ENCODE data around the gene SNRNP70.
"Not testable (repeated sequence)": the region's sequence is repeated elsewhere in the genome, so short reads cannot be mapped to it uniquely, and the experiment has no call there.

Gene SNRNP70, protein sequence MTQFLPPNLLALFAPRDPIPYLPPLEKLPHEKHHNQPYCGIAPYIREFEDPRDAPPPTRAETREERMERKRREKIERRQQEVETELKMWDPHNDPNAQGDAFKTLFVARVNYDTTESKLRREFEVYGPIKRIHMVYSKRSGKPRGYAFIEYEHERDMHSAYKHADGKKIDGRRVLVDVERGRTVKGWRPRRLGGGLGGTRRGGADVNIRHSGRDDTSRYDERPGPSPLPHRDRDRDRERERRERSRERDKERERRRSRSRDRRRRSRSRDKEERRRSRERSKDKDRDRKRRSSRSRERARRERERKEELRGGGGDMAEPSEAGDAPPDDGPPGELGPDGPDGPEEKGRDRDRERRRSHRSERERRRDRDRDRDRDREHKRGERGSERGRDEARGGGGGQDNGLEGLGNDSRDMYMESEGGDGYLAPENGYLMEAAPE

DNA sequence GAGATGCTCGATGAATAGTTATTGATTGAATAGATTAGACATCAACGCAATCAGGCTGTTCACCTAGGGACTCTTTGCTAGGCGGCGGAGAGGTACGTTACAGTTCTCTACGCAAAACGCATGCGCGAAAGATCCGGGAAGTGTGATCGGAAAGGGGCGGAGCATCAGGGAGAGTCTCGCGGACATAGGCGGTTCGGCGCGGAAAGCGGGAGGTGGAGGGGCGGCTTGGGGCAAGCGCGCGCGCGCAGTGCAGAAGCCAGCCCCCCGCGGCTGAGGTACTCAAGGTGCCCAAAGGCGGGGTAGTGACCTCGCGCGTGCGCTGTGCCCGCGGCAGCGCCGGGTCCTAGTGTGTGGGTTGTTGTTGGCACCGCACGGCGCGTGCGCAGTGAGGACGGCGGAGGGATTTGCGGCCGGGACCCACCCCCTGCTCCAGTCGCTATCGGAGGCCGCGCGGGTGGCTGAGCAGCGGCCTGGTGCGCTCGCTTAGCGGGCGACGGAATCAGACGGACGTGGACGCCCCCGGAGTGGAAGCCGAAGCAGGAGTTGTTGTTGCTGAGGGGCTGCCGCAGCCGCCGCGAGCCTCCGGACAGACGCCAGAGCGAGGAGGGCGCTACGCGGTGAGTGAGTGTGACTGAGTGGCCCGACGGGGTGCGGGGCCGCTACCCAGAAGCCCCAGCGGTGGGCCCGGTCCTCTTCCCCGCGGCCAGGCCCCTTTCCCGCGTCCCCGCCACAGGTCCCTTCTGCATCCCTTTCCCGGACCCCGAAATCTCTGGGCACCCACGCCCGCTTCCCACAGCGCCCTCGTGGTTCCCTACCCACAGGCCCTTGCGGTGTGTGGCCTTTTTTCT lies at the start of gene SNRNP70:
TSS of gene SNRNP70 (plus strand) at position 432 of the 848 bp plus-strand sequence. CDS start 964 bp downstream, outside the sequence.
- DNase-seq, result peak; percentile 98

DNA sequence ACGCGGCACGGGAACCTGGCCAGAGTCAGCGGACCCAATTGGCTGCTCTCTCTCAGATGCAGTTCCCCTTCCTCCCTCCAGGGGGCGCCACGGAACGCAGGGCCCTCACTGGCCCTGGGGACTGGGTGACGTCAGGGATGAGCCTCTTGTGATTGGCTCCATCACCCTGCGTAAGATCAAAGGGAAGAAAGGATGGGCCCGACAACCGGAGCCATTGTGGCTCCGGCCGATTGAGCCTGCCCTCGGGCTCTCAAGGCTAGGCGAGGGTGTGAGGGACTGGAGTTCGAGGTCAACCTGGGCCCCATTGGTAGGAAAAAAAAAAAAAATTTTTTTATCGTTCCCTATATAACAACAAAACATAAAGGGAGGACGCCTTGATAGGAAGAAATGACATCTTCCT lies 48.4 kb upstream of the SNRNP70 start, which contains the start of gene CGB1:
TSS of gene CGB1 (minus strand) at position 81 of the 400 bp plus-strand sequence. CDS start 184 bp downstream, outside the sequence.
- DNase-seq, result not testable (repeated sequence)

DNA sequence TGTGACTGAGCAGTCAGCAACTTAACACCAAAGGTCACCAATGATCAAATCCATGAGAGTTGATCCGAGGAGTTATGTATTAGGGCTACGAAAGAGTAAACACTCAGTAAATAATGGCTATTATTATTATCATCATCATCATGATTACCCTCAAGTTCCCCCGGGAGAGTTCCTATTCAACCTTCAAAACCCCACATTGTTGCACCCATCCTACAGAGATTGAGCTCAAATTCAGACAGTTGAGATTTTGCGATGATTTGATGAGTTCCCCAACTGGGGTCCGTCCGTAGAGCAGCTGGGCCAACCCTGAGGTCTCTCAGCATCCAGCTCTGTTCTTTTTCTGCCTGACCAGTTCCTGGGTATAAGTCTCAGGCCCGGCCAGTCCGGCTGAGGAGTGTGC lies 47.1 kb upstream of the SNRNP70 start:
- not testable (repeated sequence) for DNase-seq

DNA sequence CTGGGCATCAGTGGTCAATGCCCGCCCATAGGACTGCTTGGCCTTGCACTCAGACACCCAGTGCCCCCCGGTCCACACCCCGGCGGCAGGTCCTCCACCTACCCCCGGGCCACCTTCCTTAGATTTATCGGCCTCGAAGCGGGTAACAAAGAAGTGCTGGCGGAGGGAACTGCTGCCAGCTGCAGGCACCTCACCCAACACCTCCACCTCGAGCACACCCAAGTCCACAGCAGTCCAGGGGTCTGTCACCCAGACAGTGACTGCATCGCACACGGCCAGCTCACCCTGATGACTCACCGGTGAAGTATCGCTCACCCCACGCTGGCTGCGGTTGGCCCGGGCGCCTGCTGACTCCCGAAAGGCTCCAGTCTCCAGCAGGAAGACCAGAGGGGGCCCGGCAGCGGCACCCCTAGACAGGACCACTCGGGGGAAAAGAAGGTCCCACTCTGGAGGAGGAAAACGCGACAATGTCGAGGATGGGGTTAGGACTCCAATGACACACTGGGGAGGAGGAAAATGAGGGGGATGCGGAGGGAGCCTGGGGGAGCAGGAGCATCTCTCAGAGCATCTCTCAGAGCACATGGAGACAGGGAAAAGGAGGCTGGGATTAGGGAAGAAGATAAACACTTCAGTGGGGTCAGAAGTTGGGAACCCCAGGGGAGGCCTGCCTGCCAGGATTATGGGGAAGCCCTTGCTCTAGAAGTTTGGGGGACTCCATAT lies 46.5 kb upstream of the SNRNP70 start:
- DNase-seq, result not testable (repeated sequence)

DNA sequence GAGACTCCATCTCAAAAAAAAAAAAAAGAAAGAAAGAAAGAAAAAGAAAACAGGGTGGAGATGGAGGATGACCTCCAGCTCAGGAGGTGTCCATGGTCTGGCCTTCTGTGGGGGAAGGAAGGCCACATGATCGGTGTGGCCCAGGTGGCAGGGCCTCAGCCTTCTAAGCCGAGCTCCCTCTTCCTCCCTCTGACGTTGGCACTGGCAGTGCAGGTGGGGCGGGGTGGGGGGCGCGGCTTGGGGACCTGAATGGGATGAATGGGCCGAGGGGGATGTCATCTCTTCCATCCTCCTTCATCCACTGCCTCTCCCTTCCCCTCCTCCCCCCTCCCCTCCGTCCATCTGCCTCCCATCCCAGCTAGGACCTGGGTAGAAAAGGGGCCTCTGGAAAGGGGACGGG lies 45.5 kb upstream of the SNRNP70 start:
- not testable (repeated sequence) for DNase-seq

DNA sequence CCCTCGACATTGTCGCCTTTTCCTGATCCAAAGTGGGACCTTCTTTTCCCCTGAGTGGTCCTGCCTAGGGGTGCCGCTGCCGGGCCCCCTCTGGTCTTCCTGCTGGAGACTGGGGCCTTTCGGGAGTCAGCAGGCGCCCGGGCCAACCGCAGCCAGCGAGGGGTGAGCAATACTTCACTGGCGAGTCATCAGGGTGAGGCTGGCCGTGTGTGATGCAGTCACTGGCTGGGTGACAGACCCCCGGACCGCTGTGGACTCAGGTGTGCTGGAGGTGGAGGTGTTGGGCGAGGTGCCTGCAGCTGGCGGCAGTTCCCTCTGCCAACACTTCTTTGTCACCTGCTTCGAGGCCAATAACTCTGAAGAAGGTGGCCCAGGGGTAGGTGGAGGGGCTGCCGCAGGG lies 43.1 kb upstream of the SNRNP70 start:
- DNase-seq, result no peak

DNA sequence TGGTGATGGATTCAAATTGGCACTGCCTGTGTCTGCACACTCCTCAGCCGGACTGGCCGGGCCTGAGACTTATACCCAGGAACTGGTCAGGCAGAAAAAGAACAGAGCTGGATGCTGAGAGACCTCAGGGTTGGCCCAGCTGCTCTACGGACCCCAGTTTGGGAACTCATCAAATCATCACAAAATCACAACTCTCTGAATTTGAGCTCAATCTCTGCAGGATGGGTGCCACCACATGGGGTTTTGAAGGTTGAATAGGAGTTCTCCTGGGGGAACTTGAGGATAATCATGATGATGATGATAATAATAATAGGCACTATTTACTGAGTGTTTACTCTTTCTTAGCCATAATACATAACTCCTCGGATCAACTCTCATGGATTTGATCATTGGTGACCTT lies 42.6 kb upstream of the SNRNP70 start:
- not testable (repeated sequence) for DNase-seq

DNA sequence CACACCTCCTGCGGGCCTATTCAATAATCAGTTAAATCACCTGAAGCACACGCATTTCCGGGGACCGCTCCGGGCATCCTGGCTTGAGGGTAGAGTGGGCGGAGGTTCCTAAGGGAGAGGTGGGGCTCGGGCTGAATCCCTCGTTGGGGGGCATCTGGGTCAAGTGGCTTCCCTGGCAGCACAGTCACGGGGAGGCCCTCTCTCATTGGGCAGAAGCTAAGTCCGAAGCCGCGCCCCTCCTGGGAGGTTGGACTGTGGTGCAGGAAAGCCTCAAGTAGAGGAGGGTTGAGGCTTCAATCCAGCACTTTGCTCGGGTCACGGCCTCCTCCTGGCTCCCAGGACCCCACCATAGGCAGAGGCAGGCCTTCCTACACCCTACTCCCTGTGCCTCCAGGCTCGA lies 41.7 kb upstream of the SNRNP70 start, which contains the start of gene CGB5:
TSS of gene CGB5 (plus strand) at position 301 of the 400 bp plus-strand sequence. CDS start 362 bp downstream, outside the sequence.
- DNase-seq, result not testable (repeated sequence)

DNA sequence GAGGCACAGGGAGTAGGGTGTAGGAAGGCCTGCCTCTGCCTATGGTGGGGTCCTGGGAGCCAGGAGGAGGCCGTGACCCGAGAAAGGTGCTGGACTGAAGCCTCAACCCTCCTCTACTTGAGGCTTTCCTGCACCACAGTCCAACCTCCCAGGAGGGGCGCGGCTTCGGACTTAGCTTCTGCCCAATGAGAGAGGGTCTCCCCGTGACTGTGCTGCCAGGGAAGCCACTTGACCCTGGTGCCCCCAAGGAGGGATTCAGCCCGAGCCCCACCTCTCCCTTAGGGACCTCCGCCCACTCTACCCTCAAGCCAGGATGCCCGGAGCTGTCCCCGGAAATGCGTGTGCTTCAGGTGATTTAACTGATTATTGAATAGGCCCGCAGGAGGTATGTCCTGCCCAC lies 36.2 kb upstream of the SNRNP70 start, which contains the start of gene CGB8:
TSS of gene CGB8 (minus strand) at position 101 of the 400 bp plus-strand sequence. CDS start 372 bp downstream, outside the sequence.
- not testable (repeated sequence) for DNase-seq

DNA sequence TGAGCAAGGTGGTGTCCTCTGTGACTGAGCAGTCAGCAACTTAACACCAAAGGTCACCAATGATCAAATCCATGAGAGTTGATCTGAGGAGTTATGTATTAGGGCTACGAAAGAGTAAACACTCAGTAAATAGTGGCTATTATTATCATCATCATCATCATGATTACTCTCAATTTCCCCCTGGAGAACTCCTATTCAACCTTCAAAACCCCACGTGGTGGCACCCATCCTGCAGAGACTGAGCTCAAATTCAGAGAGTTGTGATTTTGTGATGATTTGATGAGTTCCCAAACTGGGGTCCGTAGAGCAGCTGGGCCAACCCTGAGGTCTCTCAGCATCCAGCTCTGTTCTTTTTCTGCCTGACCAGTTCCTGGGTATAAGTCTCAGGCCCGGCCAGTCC lies 35.4 kb upstream of the SNRNP70 start:
- not testable (repeated sequence) for DNase-seq

DNA sequence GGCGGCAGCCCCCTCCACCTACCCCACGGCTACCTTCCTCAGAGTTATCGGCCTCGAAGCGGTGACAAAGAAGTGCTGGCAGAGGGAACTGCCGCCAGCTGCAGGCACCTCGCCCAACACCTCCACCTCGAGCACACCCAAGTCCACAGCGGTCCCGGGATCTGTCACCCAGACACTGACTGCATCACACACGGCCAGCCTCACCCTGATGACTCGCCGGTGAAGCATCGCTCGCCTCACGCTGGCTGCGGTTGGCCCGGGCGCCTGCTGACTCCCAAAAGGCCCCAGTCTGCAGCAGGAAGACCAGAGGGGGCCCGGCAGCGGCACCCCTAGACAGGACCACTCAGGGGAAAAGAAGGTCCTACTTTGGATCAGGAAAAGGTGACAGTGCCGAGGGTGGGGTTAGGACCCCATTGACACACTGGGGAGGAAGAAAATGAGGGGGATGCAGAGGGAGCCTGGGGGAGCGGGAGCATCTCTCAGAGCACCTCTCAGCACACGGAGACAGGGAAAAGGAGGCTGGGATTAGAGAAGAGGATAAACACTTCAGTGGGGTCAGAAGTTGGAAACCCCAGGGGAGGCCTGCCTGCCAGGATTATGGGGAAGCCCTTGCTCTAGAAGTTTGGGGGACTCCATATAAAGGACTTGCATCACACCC lies 34.7 kb upstream of the SNRNP70 start:
- DNase-seq, result not testable (repeated sequence)

DNA sequence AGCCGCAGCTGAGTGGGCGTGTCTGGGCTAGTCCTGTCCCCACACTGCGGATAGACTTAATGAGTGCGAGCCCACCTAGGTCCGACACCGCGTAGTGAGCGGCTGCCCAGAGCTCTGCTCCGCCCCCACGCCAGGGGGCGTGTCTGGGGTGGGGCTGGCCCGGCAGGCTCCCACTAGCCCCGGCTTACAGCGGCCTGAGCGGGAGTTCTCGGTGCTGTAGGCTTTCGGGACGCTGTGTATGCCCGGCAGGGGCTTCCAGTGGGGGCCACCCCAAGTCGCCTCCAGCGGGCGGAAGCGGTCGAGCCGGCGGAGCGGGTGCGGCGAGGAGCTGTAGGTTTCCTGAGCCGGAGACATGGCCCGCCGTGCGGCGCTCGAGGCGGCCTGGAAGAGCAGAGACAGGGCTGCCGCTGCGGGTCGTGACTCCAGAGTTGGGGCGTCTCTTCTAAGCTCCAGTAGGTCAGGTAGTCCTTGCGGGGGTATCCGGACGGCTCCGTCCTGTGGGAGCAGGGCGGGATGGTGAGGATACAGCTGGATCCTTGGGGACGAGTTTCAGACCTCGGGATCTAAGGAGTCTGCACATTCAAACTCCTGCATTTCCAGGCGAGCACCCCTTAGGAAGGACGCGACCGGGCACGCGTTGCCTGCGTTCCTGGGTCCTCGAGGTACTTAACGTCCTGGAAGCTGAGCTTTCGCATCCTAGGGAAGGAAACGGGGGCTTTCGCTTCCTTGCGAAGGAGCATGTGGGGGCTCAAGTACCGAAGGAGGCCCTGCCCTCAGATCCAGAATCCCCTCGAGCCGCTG lies 28.9 kb upstream of the SNRNP70 start:
- peak; percentile 56 for DNase-seq

DNA sequence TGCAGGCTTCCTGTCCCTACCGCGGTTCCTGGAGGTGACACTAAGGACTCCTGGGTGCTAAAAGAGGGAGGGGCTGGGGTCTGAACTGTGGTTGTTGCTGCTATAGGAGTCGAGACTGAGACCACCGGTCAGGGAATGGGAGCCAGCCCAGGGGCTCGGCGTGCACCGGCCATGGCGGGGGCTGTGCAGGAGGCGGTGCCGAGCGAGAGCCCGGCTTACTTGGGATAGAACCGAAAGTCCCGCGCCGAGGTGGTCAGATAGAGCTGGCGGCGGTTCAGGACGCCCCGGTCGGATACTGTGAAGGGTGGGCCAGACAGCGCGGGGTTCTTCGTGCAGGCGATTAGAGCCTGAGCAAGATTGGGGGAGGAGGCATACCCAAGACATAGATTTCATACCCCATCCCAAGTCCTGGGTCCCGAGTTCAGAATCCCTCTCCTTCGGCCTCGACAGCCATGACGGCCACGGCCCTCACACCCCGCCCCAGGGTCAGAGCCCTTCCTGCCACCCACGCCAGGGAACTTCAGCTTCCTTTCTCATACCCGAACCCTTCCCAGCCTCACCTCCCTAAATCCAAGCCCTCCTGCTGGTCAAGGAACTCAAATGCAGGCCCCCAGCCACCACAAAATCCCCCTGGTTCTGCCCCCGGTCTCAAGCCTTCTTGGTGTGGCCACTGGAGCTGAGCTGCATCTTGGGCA lies 28.2 kb upstream of the SNRNP70 start:
- DNase-seq, result not testable (repeated sequence)

DNA sequence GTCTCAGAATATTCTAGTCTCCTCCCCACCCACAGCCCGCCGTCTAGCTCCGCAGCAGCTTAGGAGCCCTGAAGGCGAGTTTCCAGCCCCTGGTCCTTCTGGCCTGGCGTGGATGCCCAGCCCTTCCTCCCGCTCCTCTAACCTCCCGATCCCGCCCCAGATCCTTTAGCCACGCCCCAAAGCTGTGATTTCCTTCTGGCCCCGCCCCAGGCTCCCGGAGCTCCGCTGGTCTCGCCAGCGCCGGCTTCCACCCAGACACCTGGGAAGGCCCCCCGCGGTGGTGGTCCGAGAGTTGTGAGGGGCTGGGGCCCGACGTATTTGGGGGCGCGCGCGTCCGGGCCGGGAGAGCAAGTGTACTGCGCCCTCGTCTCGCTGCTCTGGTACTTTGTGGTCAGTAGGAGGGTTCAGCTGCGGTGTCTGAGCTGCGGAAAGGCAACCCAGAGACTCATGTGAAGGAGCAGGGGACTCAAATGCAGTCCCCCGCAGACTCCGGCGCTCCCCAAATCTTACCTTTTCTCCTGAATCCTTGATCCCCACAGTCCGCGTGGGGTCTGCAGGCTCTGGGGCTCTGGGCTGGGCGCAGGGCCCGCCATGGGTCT lies 27.5 kb upstream of the SNRNP70 start, which contains the start of gene CGB7:
TSS of gene CGB7 (minus strand) at position 114 of the 599 bp plus-strand sequence. CDS start 2,374 bp downstream, outside the sequence.
- peak; percentile 11 for DNase-seq

DNA sequence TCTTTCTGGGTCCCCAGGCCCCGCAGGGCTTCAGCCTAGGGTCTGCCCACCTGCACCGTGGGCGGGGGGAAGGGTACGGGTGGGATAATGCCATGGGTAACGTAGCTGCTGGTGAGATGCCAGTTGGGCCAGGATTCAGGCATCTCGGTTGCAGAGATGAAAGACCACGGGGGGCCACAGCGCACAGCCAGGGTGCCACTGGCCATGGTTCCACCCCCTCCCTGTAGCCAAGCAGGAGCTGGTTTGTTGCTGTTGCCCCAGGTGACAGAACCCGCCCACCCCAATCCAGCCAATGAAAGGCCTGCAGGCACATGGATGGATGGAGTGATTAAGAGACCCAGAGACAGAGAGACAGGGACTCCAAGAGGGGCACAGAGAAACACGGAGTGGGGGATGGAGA lies 26.7 kb upstream of the SNRNP70 start:
- no peak for DNase-seq

DNA sequence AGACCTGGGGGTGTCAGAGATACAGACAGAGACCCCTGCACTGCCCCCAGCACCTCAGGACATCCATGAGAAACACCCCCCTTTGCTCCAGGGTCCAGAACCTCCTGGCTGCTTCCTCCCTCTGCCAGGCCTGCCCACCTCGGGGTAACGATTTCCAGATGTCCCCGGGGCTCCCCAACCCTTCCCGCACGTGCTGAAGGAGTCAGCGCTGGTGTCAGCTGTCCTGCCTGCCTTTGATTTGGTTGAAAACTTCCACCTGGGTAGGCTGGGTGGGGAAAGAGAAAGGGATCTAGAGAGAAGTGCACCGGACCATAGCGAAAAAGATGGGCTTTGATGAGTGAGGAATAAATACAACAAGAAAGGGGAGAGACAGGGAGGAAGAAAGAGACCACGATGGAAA lies 26.2 kb upstream of the SNRNP70 start:
- no peak for DNase-seq

DNA sequence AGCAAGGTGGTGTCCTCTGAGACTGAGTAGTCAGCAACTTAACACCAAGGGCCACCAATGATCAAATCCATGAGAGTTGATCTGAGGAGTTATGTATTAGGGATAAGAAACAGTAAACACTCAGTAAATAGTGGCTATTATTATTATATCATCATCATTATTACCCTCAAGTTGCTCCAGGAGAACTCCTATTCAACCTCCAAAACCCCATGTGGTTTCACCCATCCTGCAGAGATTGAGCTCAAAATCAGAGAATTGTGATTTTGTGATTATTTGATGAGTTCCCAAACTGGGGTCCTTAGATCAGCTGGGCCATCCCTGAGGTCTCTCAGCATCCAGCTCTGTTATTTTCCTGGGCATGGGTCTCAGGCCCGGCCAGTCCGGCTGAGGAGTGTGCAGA lies 24.3 kb upstream of the SNRNP70 start:
- no peak for DNase-seq

DNA sequence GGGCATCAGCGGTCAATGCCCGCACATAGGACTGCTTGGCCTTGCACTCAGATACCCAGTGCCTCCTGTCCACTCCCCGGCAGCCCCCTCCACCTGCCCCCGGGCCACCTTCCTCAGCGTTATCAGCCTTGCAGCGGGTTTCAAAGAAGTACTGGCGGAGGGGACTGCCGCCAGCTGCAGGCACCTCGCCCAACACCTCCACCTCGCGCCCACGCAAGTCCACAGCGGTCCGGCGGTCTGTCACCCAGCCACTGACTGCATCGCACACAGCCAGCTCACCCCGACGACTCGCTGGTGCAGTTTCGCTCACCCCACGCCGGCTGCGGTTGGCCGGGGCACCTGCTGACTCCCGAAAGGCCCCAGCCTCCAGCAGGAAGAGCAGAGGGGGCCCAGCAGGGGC lies 23.8 kb upstream of the SNRNP70 start:
- no peak for DNase-seq

DNA sequence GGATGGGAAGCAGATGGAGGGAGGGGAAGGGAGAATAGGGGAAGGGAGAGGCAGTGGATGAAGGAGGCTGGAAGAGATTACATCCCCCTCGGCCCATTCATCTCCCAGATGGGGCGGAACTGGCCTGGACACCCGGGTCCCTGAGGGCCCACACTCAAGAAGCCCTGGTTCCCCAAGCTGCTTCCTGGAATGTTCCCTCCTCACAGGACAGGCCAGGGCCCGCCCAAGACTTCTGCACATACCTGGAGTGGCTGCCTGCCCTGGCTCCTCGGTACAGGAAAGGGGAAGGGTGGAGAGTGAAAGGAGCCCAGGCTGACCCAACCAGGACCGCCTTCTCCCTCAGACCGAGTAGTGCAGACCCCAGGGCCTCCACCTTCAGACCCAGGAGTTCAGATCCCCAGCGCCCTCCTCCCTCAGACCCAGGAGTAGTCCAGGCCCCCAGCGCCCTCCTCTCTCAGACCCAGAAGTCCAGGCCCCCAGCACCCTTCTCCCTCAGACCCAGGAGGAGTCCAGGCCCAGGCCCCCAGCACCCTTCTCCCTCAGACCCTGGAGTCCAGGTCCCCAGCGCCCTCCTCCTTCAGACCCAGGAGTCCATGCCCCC lies 21.1 kb upstream of the SNRNP70 start:
- no peak for DNase-seq

Measured in NCI-H510A treated with DMSO at 0.1 percent for 48 hours (cell line).